GM12878 (cell line): ENCODE data around the gene CBFA2T3. TPM values are rescaled to one million over a fixed set of nuclear protein-coding genes. Genes with fewer than 3 reads are reported as not detected.
A peak's percentile ranks its signal among the peaks of the same experiment; 100 is the strongest.

Experiments
- ATAC-seq: fragments of 200-7000 bp; cut with Tn5 transposase; 3 replicates; pipeline ENCODE4 v1.9.1; 2020; ENCODE audit warnings: mild to moderate bottlenecking, moderate library complexity
- BruUV-seq: library from RNA; stranded (reverse); fragments of 400-500 nt; replicated peaks from 2 replicates; lab custom pipeline; 2021; lab: Mats Ljungman, UMichigan
- CTCF ChIA-PET: fragments of 300-600 bp; sonication (Branson Sonifier 250); formaldehyde crosslinking; extraction: SDS; loops from one replicate; lab custom pipeline; 2021; ENCODE audit warnings: inconsistent platforms; lab: Yijun Ruan, JAX
- POLR2A ChIA-PET: fragments of 350-600 bp; formaldehyde crosslinking; extraction: SDS; loops from one replicate; lab custom pipeline; 2021; ENCODE audit warnings: inconsistent platforms; lab: Charles Lee
- RAD21 ChIA-PET: fragments of 300-600 bp; sonication (Branson Sonifier 250); formaldehyde crosslinking; loops from one replicate; lab custom pipeline; 2023; ENCODE audit warnings: antibody characterized with exemption; ENCODE audit not compliant: unreplicated experiment; lab: Charles Lee
- SMC1A ChIA-PET: fragments of 300-600 bp; sonication (Branson Sonifier 250); formaldehyde crosslinking; loops from one replicate; lab custom pipeline; 2023; ENCODE audit not compliant: unreplicated experiment, uncharacterized antibody; lab: Charles Lee
- DNase-seq: peaks from one replicate; pipeline ENCODE4 v3.0.0-alpha.2; 2011; ENCODE audit warnings: low read depth, low spot score
- FAIRE-seq: peaks from 3 replicates; lab custom pipeline; 2011; peaks lifted over from hg19 to GRCh38; lab: Jason Lieb, UNC
- H2AFZ ChIP-seq: 2 replicates; pipeline ENCODE4 v1.6.0; 2011; ENCODE audit warnings: low read depth, low read length, control low read depth; ENCODE audit not compliant: control insufficient read depth
- H3K27ac ChIP-seq: 2 replicates; pipeline ENCODE4 v1.5.1; 2011; ENCODE audit warnings: control low read depth; ENCODE audit not compliant: control insufficient read depth, insufficient read depth
- H3K27me3 ChIP-seq, 2 experiments: replicated peaks in 1 of 2; 2 replicates each; pipeline versions ENCODE4 v1.6.0 to v1.6.1; 2011; ENCODE audit warnings: low read length in 1 of 2; ENCODE audit not compliant: control insufficient read depth in 2 of 2, insufficient read depth in 2 of 2
- H3K36me3 ChIP-seq, 2 experiments: 2 replicates each; pipeline ENCODE4 v1.5.1; 2011; ENCODE audit warnings: low read length in 1 of 2; ENCODE audit not compliant: control insufficient read depth in 2 of 2, insufficient read depth in 2 of 2
- H3K4me1 ChIP-seq: 2 replicates; pipeline ENCODE4 v1.6.1; 2011; ENCODE audit warnings: mild to moderate bottlenecking, low read length, moderate library complexity, mixed read lengths; ENCODE audit not compliant: control insufficient read depth, insufficient read depth
- H3K4me2 ChIP-seq: 2 replicates; pipeline ENCODE4 v1.6.0; 2011; ENCODE audit warnings: control low read depth; ENCODE audit not compliant: control insufficient read depth, insufficient read depth
- H3K4me3 ChIP-seq: fragments of 200-600 bp; sonication (generic); 2 replicates; pipeline ENCODE4 v1.5.1; 2016
- H3K79me2 ChIP-seq: 2 replicates; pipeline ENCODE4 v1.6.0; 2011; ENCODE audit warnings: low read length; ENCODE audit not compliant: control insufficient read depth, insufficient read depth
- H3K9ac ChIP-seq: 2 replicates; pipeline ENCODE4 v1.8.0; 2011; ENCODE audit warnings: low read length, control low read depth, mixed read lengths; ENCODE audit not compliant: control insufficient read depth, insufficient read depth
- H3K9me3 ChIP-seq: replicated peaks from 3 replicates; pipeline ENCODE4 v1.5.1; 2011; ENCODE audit warnings: mild to moderate bottlenecking, low read length; ENCODE audit not compliant: control insufficient read depth, insufficient read depth
- H4K20me1 ChIP-seq: 2 replicates; pipeline ENCODE4 v1.6.0; 2011; ENCODE audit not compliant: control insufficient read depth, insufficient read depth
- ATF7 ChIP-seq: fragments of 450-650 bp; IDR thresholded peaks from 2 replicates; pipeline ENCODE4 v1.6.1; 2016; ENCODE audit warnings: low read depth, mild to moderate bottlenecking
- BCL3 ChIP-seq: IDR thresholded peaks from 2 replicates; pipeline ENCODE4 v1.6.1; 2011; ENCODE audit warnings: borderline replicate concordance, low read depth, mild to moderate bottlenecking, moderate library complexity, low read length; ENCODE audit not compliant: insufficient read depth, poor library complexity, severe bottlenecking
- BMI1 ChIP-seq: fragments of 450-650 bp; IDR thresholded peaks from 2 replicates; pipeline ENCODE4 v1.6.1; 2016; ENCODE audit warnings: mild to moderate bottlenecking, moderate library complexity, borderline replicate concordance
- ESRRA ChIP-seq: IDR thresholded peaks from 2 replicates; pipeline ENCODE4 v1.6.1; 2012; ENCODE audit warnings: mild to moderate bottlenecking, low read length, improper control_type of control experiment
- GATAD2B ChIP-seq: fragments of 450-650 bp; conservative IDR thresholded peaks from 2 replicates; pipeline ENCODE4 v1.6.1; 2017; ENCODE audit warnings: low read depth, mild to moderate bottlenecking, moderate library complexity
- IKZF1 ChIP-seq: fragments of 450-650 bp; conservative IDR thresholded peaks from 2 replicates; pipeline ENCODE4 v1.6.1; 2017; ENCODE audit warnings: antibody characterized with exemption, mild to moderate bottlenecking
- KLF5 ChIP-seq: fragments of 450-650 bp; IDR thresholded peaks from 2 replicates; pipeline ENCODE4 v1.6.1; 2014; ENCODE audit warnings: mild to moderate bottlenecking; ENCODE audit not compliant: partially characterized antibody
- NFYB ChIP-seq: IDR thresholded peaks from 2 replicates; pipeline ENCODE4 v1.6.1; 2011; ENCODE audit warnings: low read depth, mild to moderate bottlenecking, low read length, improper control_type of control experiment, moderate library complexity; ENCODE audit not compliant: insufficient read depth
- NKRF ChIP-seq: fragments of 450-650 bp; conservative IDR thresholded peaks from 2 replicates; pipeline ENCODE4 v1.6.1; 2017; ENCODE audit warnings: mild to moderate bottlenecking, moderate library complexity
- NR2C2 ChIP-seq: IDR thresholded peaks from 2 replicates; pipeline ENCODE4 v1.6.1; 2011; ENCODE audit warnings: borderline replicate concordance, low read depth; ENCODE audit not compliant: control insufficient read depth, insufficient read length
- PBX3 ChIP-seq: IDR thresholded peaks from 2 replicates; pipeline ENCODE4 v1.6.1; 2011; ENCODE audit warnings: mild to moderate bottlenecking, low read depth, low read length, moderate library complexity; ENCODE audit not compliant: insufficient replicate concordance
- RCOR1 ChIP-seq: conservative IDR thresholded peaks from 2 replicates; pipeline ENCODE4 v1.6.1; 2012; ENCODE audit warnings: low read depth, low read length, improper control_type of control experiment
- SREBF1 ChIP-seq: IDR thresholded peaks from 2 replicates; pipeline ENCODE4 v1.6.1; 2012; ENCODE audit warnings: mild to moderate bottlenecking, low read length
- SRF ChIP-seq, 2 experiments: IDR thresholded peaks; 2 replicates each; pipeline ENCODE4 v1.6.1; 2011; ENCODE audit warnings: low read depth in 2 of 2, low read length in 2 of 2, mild to moderate bottlenecking in 1 of 2, moderate library complexity in 1 of 2
- TBL1XR1 ChIP-seq: IDR thresholded peaks from 2 replicates; pipeline ENCODE4 v1.6.1; 2012; ENCODE audit warnings: low read depth, low read length, improper control_type of control experiment
- TCF7 ChIP-seq: IDR thresholded peaks from 2 replicates; pipeline ENCODE4 v1.6.1; 2014; ENCODE audit warnings: antibody characterized with exemption, borderline replicate concordance
- ZNF217 ChIP-seq: fragments of 450-650 bp; IDR thresholded peaks from 2 replicates; pipeline ENCODE4 v1.6.1; 2017; ENCODE audit warnings: antibody characterized with exemption, mild to moderate bottlenecking
- WGBS: methylation state at CpG from one replicate; pipeline ENCODE4 v1.1.6; 2016; ENCODE audit warnings: low lambda C conversion rate; ENCODE audit not compliant: insufficient replicate concordance, insufficient coverage; ENCODE audit errors: missing lambda C conversion rate; 5-methylcytosine and 5-hydroxymethylcytosine counted together
- in situ Hi-C: fragments of 300-500 bp; cut with MboI; formaldehyde crosslinking; loops from 9 replicates; pipeline ENCODE4 v1.14.3; 2018; ENCODE audit warnings: mixed read lengths
- intact Hi-C: fragments of 100-400 bp; cut with micrococcal nuclease; formaldehyde crosslinking; loops from one replicate; pipeline ENCODE4 v1.14.2; 2022; ENCODE audit not compliant: unreplicated experiment
- polyA plus RNA-seq, 11 experiments: library from polyadenylated mRNA; depleted of rRNA in 4 of 11; unstranded in 6 of 11; stranded (reverse) in 5 of 11; fragments of >200 nt; fragmentation: Nextera tagmentation in 4 of 11; fragmentation: Illumina TruSeq in 1 of 11; extraction: Ambion mirVana in 4 of 11; extraction: Trizol in 1 of 11; gene quantifications; 1 replicate in 1 of 11; 2 replicates in 10 of 11; pipeline versions ENCODE4 v1.2.1 to v1.2.3, GENCODE V29; 2011 to 2016; ENCODE audit warnings: inconsistent platforms in 2 of 11, missing spikeins in 2 of 11, low read depth in 1 of 11
- total RNA-seq, 4 experiments: library from RNA; depleted of rRNA in 3 of 4; stranded (reverse); fragments of >200 nt in 3 of 4; fragmentation: Illumina TruSeq in 1 of 4; extraction: Trizol in 1 of 4; gene quantifications; 2 replicates each; pipeline versions ENCODE4 v1.2.1 to v1.2.3, GENCODE V29; 2013 to 2021

The CBFA2T3 gene
- total and polyA plus RNA-seq, 10 of the 15 experiments (the other 5 are each of a cell fraction or from before 2014, with no cell fraction given): 0.69 to 42.6 (median 4.5) TPM

DNA sequence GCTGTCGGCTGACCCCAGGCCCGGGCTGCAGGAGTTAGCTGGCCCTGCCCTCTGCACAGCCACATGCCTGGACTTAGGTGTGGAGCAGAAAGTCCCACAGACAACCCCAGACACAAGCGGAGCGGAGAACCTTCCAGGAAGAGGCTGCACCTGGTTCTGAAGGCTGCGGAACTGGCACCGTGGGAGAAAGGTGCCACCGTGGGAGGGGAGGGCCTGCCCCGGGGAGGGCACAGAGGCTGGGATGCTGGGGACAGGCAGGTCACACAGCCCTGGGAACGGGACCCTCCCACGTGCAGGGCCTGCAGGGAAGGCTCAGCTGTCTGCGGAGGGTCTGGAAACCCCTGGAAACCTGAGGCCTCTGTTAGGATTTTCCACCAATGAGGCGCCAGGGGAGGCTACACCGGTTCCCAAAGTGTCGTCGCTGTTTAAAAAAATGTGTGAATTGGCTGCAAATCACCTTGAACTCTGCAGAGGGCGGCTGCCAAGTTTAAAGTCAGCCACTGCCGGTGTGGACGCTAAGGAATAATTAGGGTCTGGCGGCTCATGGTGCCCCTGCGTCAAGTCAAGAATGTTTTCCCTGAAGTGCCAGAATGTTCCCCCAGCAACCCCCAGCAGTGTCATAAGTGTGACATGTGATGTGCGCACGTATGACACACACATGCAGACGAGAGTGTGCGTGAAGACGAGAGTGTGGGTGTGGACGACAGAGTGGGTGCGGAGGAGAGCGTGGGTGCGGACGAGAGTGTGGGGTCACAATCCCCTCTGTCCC, 59.7 kb downstream of the CBFA2T3 start:
- Histone ChIP-seq H3K9ac (no peak overlapping the region), H3K9me3 (no peaks in the 10 kb centered on the region), H3K4me2 (no peak overlapping the region), H3K79me2 (peaks cover 3% of the 10 kb centered on the region), H3K4me3 (no peak overlapping the region), H3K36me3 (peaks cover 0 to 4% of the 10 kb centered on the region in 2 experiments; a peak in 3 of 4 replicates), H3K27me3 (no peaks in the 10 kb centered on the region), H3K27ac (no peak overlapping the region), H2AFZ (no peak overlapping the region), H4K20me1 (peaks cover 3% of the 10 kb centered on the region; the same call in 1 of the 2 replicates), H3K4me1 (peaks cover 17% of the 10 kb centered on the region)
- ATAC-seq (no peak), FAIRE-seq (no peak), DNase-seq (no peak)
- in situ Hi-C loops: no loop called here
- RAD21 ChIA-PET: no interaction called here
- SMC1A ChIA-PET: no interaction called here
- BruUV-seq: no TSS peak
- CTCF ChIA-PET: no interaction called here
- intact Hi-C loops: no loop called here
- POLR2A ChIA-PET: no interaction called here
- WGBS: 92% methylated on average over 28 of the region's 30 CpGs
- TF ChIP-seq NKRF (no peak), NR2C2 (no peak), ZNF217 (no peak), KLF5 (no peak), IKZF1 (no peak), BCL3 (peak; percentile 89), NFYB (0 out of 2 replicates have a peak, but pooled peaks have one; percentile 14), TBL1XR1 (no peak), TCF7 (no peak), RCOR1 (no peak), GATAD2B (no peak), SREBF1 (no peak), ATF7 (no peak), ESRRA (no peak), SRF (IDR thresholded peaks at IDR 0.05; ENCODE audit: low read depth in 2 of 2, low read length in 2 of 2) (no peak), BMI1 (no peak), PBX3 (peak; percentile 55)
